A673 (cell line): ENCODE results near the gene PAPPA.

Experiments
- CTCF ChIP-seq: fragments of 300-800, 200-600 bp; sonication (generic); conservative IDR thresholded peaks from 2 replicates; pipeline ENCODE4 v1.5.1; 2017; ENCODE audit warnings: low read depth, mild to moderate bottlenecking, antibody characterized with exemption, low read length, moderate library complexity, mixed read lengths
- EZH2 ChIP-seq: fragments of 200-600 bp; sonication (generic); IDR thresholded peaks from 2 replicates; pipeline ENCODE4 v1.6.1; 2017; ENCODE audit warnings: borderline replicate concordance, low read depth, mild to moderate bottlenecking, mixed read lengths, antibody characterized with exemption, low read length; ENCODE audit not compliant: poor library complexity, severe bottlenecking

- TF ChIP-seq CTCF (no peak), EZH2 (no peak)
These were observed 2.1 kb downstream of the PAPPA start for GRCh38 chr9:116155698-116156039.
